ENCODE data around the gene GPHN.

DNA sequence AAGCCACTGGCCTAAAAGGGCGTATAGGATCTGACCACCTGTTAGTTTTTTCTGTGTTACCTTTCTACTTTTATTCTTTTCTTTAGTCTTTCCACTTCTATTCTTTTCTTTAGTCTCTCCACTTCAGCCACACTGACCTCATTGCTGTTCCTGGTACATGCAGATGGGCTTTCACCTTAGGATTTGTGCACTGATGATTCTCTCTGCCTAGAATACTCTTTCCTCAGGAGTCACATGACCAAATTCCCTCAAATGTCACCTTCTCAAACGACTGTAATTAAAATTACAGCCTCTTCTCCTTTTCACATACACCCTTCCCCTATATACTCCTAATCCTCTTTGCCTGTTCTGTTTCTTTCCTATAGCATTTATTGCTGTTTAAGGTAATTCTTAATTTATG, 36.0 kb downstream of the GPHN start:
- TF ChIP-seq, protein P1, sequence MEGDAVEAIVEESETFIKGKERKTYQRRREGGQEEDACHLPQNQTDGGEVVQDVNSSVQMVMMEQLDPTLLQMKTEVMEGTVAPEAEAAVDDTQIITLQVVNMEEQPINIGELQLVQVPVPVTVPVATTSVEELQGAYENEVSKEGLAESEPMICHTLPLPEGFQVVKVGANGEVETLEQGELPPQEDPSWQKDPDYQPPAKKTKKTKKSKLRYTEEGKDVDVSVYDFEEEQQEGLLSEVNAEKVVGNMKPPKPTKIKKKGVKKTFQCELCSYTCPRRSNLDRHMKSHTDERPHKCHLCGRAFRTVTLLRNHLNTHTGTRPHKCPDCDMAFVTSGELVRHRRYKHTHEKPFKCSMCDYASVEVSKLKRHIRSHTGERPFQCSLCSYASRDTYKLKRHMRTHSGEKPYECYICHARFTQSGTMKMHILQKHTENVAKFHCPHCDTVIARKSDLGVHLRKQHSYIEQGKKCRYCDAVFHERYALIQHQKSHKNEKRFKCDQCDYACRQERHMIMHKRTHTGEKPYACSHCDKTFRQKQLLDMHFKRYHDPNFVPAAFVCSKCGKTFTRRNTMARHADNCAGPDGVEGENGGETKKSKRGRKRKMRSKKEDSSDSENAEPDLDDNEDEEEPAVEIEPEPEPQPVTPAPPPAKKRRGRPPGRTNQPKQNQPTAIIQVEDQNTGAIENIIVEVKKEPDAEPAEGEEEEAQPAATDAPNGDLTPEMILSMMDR (conservative IDR thresholded peaks at IDR 0.05; ENCODE audit: low read depth, low read length) = no peak
- TF ChIP-seq EZH2 (IDR thresholded peaks at IDR 0.05; ENCODE audit: low read length, unreplicated experiment) = no peak

Measured in PC-3 (cell line).